ENCODE results near the gene PITPNM1.
"Not testable (repeated sequence)": the region's sequence is repeated elsewhere in the genome, so short reads cannot be mapped to it uniquely, and the experiment has no call there.

DNA sequence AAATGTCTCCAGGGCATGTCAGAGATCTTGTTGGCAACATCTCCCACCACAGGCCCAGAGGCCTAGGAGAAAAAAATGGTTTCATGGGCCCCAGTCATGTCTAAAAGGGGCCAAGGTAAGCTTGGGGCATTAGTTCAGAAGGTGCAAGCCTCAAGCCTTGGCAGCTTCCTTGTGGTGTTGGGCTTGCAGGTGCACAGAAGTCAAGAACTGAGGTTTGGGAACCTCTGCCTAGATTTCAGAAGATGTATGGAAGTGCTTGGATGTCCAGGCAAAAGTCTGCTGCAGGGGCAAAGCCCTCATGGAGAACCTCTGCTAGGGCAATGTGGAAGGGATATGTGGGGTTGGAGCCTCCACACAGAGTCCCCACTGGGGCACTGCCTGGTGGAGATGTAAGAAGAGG lies 46.5 kb upstream of the PITPNM1 start:
- TF ChIP-seq, protein P1, sequence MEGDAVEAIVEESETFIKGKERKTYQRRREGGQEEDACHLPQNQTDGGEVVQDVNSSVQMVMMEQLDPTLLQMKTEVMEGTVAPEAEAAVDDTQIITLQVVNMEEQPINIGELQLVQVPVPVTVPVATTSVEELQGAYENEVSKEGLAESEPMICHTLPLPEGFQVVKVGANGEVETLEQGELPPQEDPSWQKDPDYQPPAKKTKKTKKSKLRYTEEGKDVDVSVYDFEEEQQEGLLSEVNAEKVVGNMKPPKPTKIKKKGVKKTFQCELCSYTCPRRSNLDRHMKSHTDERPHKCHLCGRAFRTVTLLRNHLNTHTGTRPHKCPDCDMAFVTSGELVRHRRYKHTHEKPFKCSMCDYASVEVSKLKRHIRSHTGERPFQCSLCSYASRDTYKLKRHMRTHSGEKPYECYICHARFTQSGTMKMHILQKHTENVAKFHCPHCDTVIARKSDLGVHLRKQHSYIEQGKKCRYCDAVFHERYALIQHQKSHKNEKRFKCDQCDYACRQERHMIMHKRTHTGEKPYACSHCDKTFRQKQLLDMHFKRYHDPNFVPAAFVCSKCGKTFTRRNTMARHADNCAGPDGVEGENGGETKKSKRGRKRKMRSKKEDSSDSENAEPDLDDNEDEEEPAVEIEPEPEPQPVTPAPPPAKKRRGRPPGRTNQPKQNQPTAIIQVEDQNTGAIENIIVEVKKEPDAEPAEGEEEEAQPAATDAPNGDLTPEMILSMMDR (IDR thresholded peaks at IDR 0.05; ENCODE audit: insufficient read depth, low read length): not testable (repeated sequence)
- TF ChIP-seq POLR2AphosphoS5 (IDR thresholded peaks at IDR 0.05; ENCODE audit: low read depth): not testable (repeated sequence)

Measured in HL-60 (cell line).